Nephron (organoid): ENCODE data around the gene NCKAP5L.

Source experiments
- H3K27ac Mint-ChIP-seq, 3 experiments: 2 replicates each; pipeline ENCODE4 v1.8.0; 2020; ENCODE audit warnings: mixed read lengths in 3 of 3, mild to moderate bottlenecking in 2 of 3, moderate library complexity in 1 of 3
- H3K27me3 Mint-ChIP-seq: 2 replicates; pipeline ENCODE4 v1.8.0; 2021; ENCODE audit warnings: low read depth, mild to moderate bottlenecking, moderate library complexity, mixed read lengths
- H3K36me3 Mint-ChIP-seq: 2 replicates; pipeline ENCODE4 v1.8.0; 2020; ENCODE audit warnings: low read depth, mixed read lengths
- H3K4me1 Mint-ChIP-seq: 2 replicates; pipeline ENCODE4 v1.8.0; 2020; ENCODE audit warnings: mixed read lengths
- H3K4me3 Mint-ChIP-seq, 3 experiments: 2 replicates each; pipeline ENCODE4 v1.8.0; 2020; ENCODE audit warnings: mild to moderate bottlenecking in 3 of 3, mixed read lengths in 3 of 3, moderate library complexity in 2 of 3
- H3K9me3 Mint-ChIP-seq: 2 replicates; pipeline ENCODE4 v1.8.0; 2020; ENCODE audit warnings: mixed read lengths
- CTCF ChIP-seq, 3 experiments: fragments of 200-600 bp; sonication (generic); IDR thresholded peaks; one replicate each; pipeline ENCODE4 v1.5.0; 2021; ENCODE audit warnings: antibody characterized with exemption in 3 of 3; ENCODE audit not compliant: unreplicated experiment in 3 of 3

The NCKAP5L gene

GRCh38 chr12:49854976-49855375 is 26.8 kb upstream of the NCKAP5L start:
- Mint-ChIP-seq H3K4me1 (no peaks in the 10 kb centered on the region), H3K9me3 (peaks cover 3% of the 10 kb centered on the region), H3K4me3 (no peak overlapping the region), H3K36me3 (peaks cover 4% of the 10 kb centered on the region), H3K27me3 (peaks cover 55% of the 10 kb centered on the region), H3K27ac (no peak overlapping the region)
- TF ChIP-seq CTCF (IDR thresholded peaks at IDR 0.05; ENCODE audit: unreplicated experiment in 3 of 3), result no peak

- Mint-ChIP-seq H3K9me3 (no peaks in the 10 kb centered on the region), H3K4me3 (no peak overlapping the region), H3K27me3 (peaks cover 57% of the 10 kb centered on the region), H3K4me1 (no peaks in the 10 kb centered on the region), H3K36me3 (no peaks in the 10 kb centered on the region), H3K27ac (no peak overlapping the region)
- TF ChIP-seq CTCF (IDR thresholded peaks at IDR 0.05; ENCODE audit: unreplicated experiment in 3 of 3), result no peak
These were observed 25.5 kb upstream of the NCKAP5L start for GRCh38 chr12:49853671-49854070.

- Mint-ChIP-seq H3K36me3 (no peaks in the 10 kb centered on the region), H3K27me3 (peaks cover 33% of the 10 kb centered on the region), H3K4me3 (no peak overlapping the region), H3K27ac (no peak overlapping the region), H3K9me3 (no peaks in the 10 kb centered on the region), H3K4me1 (peaks cover 4% of the 10 kb centered on the region)
- TF ChIP-seq CTCF (IDR thresholded peaks at IDR 0.05; ENCODE audit: unreplicated experiment in 3 of 3), result no peak
These were observed 18.9 kb upstream of the NCKAP5L start for GRCh38 chr12:49847161-49847560.

GRCh38 chr12:49846032-49846431 is 17.8 kb upstream of the NCKAP5L start:
- no peak overlapping the region for H3K4me3 Mint-ChIP-seq
- H3K36me3 Mint-ChIP-seq, result no peaks in the 10 kb centered on the region
- H3K4me1 Mint-ChIP-seq, result peaks cover 16% of the 10 kb centered on the region
- no peak for TF ChIP-seq CTCF (IDR thresholded peaks at IDR 0.05; ENCODE audit: unreplicated experiment in 3 of 3)
- H3K27ac Mint-ChIP-seq, result no peak overlapping the region
- H3K9me3 Mint-ChIP-seq, result no peaks in the 10 kb centered on the region
- peaks cover 30% of the 10 kb centered on the region for H3K27me3 Mint-ChIP-seq

- peaks cover 29% of the 10 kb centered on the region for H3K27me3 Mint-ChIP-seq
- peak overlapping the region in 1 of 3 experiments; percentile 98 for H3K27ac Mint-ChIP-seq
- H3K4me1 Mint-ChIP-seq, result peaks cover 23% of the 10 kb centered on the region
- H3K9me3 Mint-ChIP-seq, result no peaks in the 10 kb centered on the region
- H3K36me3 Mint-ChIP-seq, result no peaks in the 10 kb centered on the region
- no peak for TF ChIP-seq CTCF (IDR thresholded peaks at IDR 0.05; ENCODE audit: unreplicated experiment in 3 of 3)
- peak overlapping the region; percentile 55 to 98 (median 65) for H3K4me3 Mint-ChIP-seq
These were observed 15.7 kb upstream of the NCKAP5L start for GRCh38 chr12:49843876-49844437.

- H3K9me3 Mint-ChIP-seq, result no peaks in the 10 kb centered on the region
- peaks cover 23% of the 10 kb centered on the region for H3K4me1 Mint-ChIP-seq
- peak overlapping the region; percentile 96 to 99 (median 98) for H3K27ac Mint-ChIP-seq
- no peaks in the 10 kb centered on the region for H3K36me3 Mint-ChIP-seq
- peak overlapping the region; percentile 94 to 98 (median 96) for H3K4me3 Mint-ChIP-seq
- peaks cover 24% of the 10 kb centered on the region for H3K27me3 Mint-ChIP-seq
- TF ChIP-seq CTCF (IDR thresholded peaks at IDR 0.05; ENCODE audit: unreplicated experiment in 3 of 3), result no peak
These were observed 15.2 kb upstream of the NCKAP5L start for GRCh38 chr12:49843411-49843810.
